Endodermal cell (in vitro differentiated cells): ENCODE results near the gene ZNF780A. TPM values are rescaled to one million over a fixed set of nuclear protein-coding genes. Genes with fewer than 3 reads are reported as not detected.
A peak's percentile ranks its signal among the peaks of the same experiment; 100 is the strongest.

Source experiments
- DNase-seq: peaks from one replicate; pipeline ENCODE4 v3.0.0-alpha.2; 2017
- H3K27ac ChIP-seq: 2 replicates; pipeline ENCODE4 v1.5.1; 2013; ENCODE audit warnings: mild to moderate bottlenecking, low read depth, low read length, moderate library complexity
- H3K27me3 ChIP-seq: 2 replicates; pipeline ENCODE4 v1.6.1; 2013; ENCODE audit warnings: mild to moderate bottlenecking, low read length, moderate library complexity; ENCODE audit not compliant: insufficient read depth, control insufficient read depth, poor library complexity, severe bottlenecking
- H3K36me3 ChIP-seq: 2 replicates; pipeline ENCODE4 v1.7.0; 2013; ENCODE audit warnings: mild to moderate bottlenecking, low read length, moderate library complexity; ENCODE audit not compliant: control insufficient read depth, insufficient read depth
- H3K4me1 ChIP-seq: one replicate; pipeline ENCODE4 v1.7.0; 2013; ENCODE audit warnings: low read length; ENCODE audit not compliant: control insufficient read depth, insufficient read depth
- H3K4me3 ChIP-seq: 2 replicates; pipeline ENCODE4 v1.5.1; 2013; ENCODE audit warnings: mild to moderate bottlenecking, low read length, moderate library complexity
- H3K9ac ChIP-seq: 2 replicates; pipeline ENCODE4 v1.6.1; 2013; ENCODE audit warnings: mild to moderate bottlenecking, low read length, moderate library complexity; ENCODE audit not compliant: poor library complexity, severe bottlenecking; ENCODE audit errors: extremely low read depth
- H3K9me3 ChIP-seq: 2 replicates; pipeline ENCODE4 v1.6.1; 2013; ENCODE audit warnings: mild to moderate bottlenecking, low read length, moderate library complexity; ENCODE audit not compliant: control insufficient read depth
- H3K27ac Mint-ChIP-seq: 2 replicates; pipeline ENCODE4 v1.8.0; 2020; ENCODE audit warnings: mixed read lengths
- H3K27me3 Mint-ChIP-seq: 2 replicates; pipeline ENCODE4 v1.8.0; 2021; ENCODE audit warnings: mild to moderate bottlenecking, mixed read lengths; ENCODE audit not compliant: insufficient read depth
- H3K36me3 Mint-ChIP-seq: 2 replicates; pipeline ENCODE4 v1.8.0; 2020; ENCODE audit warnings: low read depth, mixed read lengths
- H3K4me1 Mint-ChIP-seq: 2 replicates; pipeline ENCODE4 v1.8.0; 2020; ENCODE audit warnings: mixed read lengths
- H3K4me3 Mint-ChIP-seq: 2 replicates; pipeline ENCODE4 v1.8.0; 2020; ENCODE audit warnings: mild to moderate bottlenecking, moderate library complexity, mixed read lengths
- H3K9me3 Mint-ChIP-seq: 2 replicates; pipeline ENCODE4 v1.8.0; 2020; ENCODE audit warnings: mild to moderate bottlenecking, mixed read lengths
- CTCF ChIP-seq: fragments of 200-600 bp; sonication (generic); conservative IDR thresholded peaks from 2 replicates; pipeline ENCODE4 v1.5.0; 2021; ENCODE audit warnings: antibody characterized with exemption, mild to moderate bottlenecking
- WGBS, 2 experiments: methylation state at CpG; one replicate each; pipeline versions ENCODE4 v1.1.5 to v1.1.7; 2013; ENCODE audit warnings: missing lambda C conversion rate in 2 of 2, mixed read lengths in 1 of 2; ENCODE audit not compliant: insufficient coverage in 1 of 2, insufficient read length in 1 of 2; 5-methylcytosine and 5-hydroxymethylcytosine counted together
- total RNA-seq, 2 donors: library from RNA; stranded (reverse); fragmentation: NEBNext Ultra II Directional in 1 of 2; extraction: Animal tissue kit (Norgen Biotek cat#: 25700) in 1 of 2; gene quantifications; 2 replicates in 1 of 2; 3 replicates in 1 of 2; pipeline ENCODE4 v1.2.1, GENCODE V29; 2021

Gene ZNF780A
- total RNA-seq, 2 donors from 2014 or later: 20.5 to 21.2 TPM

GRCh38 chr19:40080289-40080688 is 10.5 kb downstream of the ZNF780A start:
- no peak for DNase-seq
- no peak for TF ChIP-seq CTCF

GRCh38 chr19:40078377-40078776 is 12.4 kb downstream of the ZNF780A start:
- 83 to 100% methylated on average over 1 of the region's 1 CpG for WGBS, 2 experiments
- H3K9me3 Mint-ChIP-seq: peaks cover 79% of the 10 kb centered on the region

More at GRCh38 chr19:40080289-40080688, 10.5 kb downstream of the ZNF780A start:
- H3K4me1 Mint-ChIP-seq: no peaks in the 10 kb centered on the region
- Histone ChIP-seq H3K9me3 (peaks cover 60% of the 10 kb centered on the region), H3K36me3 (peaks cover 86% of the 10 kb centered on the region), H3K9ac (no peak overlapping the region), H3K4me1 (no peaks in the 10 kb centered on the region), H3K4me3 (peak overlapping the region; percentile 59), H3K27me3 (no peaks in the 10 kb centered on the region), H3K27ac (no peak overlapping the region)
- H3K27ac Mint-ChIP-seq: no peak overlapping the region
- H3K9me3 Mint-ChIP-seq: peaks cover 60% of the 10 kb centered on the region
- no peak overlapping the region for H3K4me3 Mint-ChIP-seq
- H3K36me3 Mint-ChIP-seq: peaks cover 93% of the 10 kb centered on the region
- no peaks in the 10 kb centered on the region for H3K27me3 Mint-ChIP-seq
- 100% methylated on average over 1 of the region's 1 CpG; no CpG with 5 or more reads in 1 of the 2 experiments for WGBS, 2 experiments

GRCh38 chr19:40070058-40070457 is 20.7 kb downstream of the ZNF780A start:
- H3K9me3 ChIP-seq: peaks cover 56% of the 10 kb centered on the region
- Mint-ChIP-seq H3K9me3 (peaks cover 86% of the 10 kb centered on the region), H3K4me1 (no peaks in the 10 kb centered on the region), H3K36me3 (peaks cover 77% of the 10 kb centered on the region), H3K27ac (no peak overlapping the region), H3K27me3 (no peaks in the 10 kb centered on the region), H3K4me3 (no peak overlapping the region)
- H3K4me3 ChIP-seq: no peak overlapping the region
- H3K4me1 ChIP-seq: no peaks in the 10 kb centered on the region
- no peaks in the 10 kb centered on the region for H3K27me3 ChIP-seq
- H3K36me3 ChIP-seq: peaks cover 25% of the 10 kb centered on the region
- WGBS, 2 experiments: no CpG with 5 or more reads among the region's 1 CpG
- no peak for TF ChIP-seq CTCF
- DNase-seq: no peak
- H3K9ac ChIP-seq: no peak overlapping the region
- H3K27ac ChIP-seq: no peak overlapping the region

More at GRCh38 chr19:40078377-40078776, 12.4 kb downstream of the ZNF780A start:
- Histone ChIP-seq H3K27ac (no peak overlapping the region), H3K9me3 (peaks cover 79% of the 10 kb centered on the region), H3K36me3 (peaks cover 99% of the 10 kb centered on the region), H3K4me3 (peak overlapping the region; percentile 43), H3K9ac (no peak overlapping the region), H3K27me3 (no peaks in the 10 kb centered on the region), H3K4me1 (no peaks in the 10 kb centered on the region)
- Mint-ChIP-seq H3K27me3 (no peaks in the 10 kb centered on the region), H3K4me3 (no peak overlapping the region), H3K27ac (no peak overlapping the region), H3K4me1 (no peaks in the 10 kb centered on the region), H3K36me3 (peaks cover 98% of the 10 kb centered on the region)
- TF ChIP-seq CTCF: no peak
- no peak for DNase-seq
